Hypothalamus (tissue), 51 donors: ENCODE results near the gene KRTAP13-4.
A peak's percentile ranks its signal among the peaks of the same experiment; 100 is the strongest.

Experiments used
- DNase-seq, 51 donors: peaks; one replicate each; lab custom pipeline; 2025; lab: John Stamatoyannopoulos, UW

The KRTAP13-4 gene, protein sequence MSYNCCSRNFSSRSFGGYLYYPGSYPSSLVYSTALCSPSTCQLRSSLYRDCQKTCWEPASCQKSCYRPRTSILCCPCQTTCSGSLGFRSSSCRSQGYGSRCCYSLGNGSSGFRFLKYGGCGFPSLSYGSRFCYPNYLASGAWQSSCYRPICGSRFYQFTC

DNA sequence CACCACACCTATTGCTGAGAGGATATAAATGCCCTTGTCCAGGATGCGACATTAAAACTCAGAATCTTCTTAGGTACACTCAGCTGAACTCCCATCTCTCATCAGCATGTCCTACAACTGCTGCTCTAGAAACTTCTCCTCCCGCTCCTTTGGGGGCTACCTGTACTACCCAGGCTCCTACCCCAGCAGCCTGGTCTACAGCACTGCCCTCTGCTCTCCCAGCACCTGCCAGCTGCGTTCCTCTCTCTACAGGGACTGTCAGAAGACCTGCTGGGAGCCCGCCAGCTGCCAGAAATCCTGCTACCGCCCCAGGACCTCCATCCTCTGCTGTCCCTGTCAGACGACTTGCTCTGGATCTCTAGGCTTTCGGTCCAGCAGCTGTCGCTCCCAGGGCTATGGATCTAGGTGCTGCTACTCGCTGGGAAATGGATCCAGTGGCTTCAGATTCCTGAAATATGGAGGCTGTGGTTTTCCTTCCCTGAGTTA is at the start of gene KRTAP13-4:
KRTAP13-4 (plus strand) TSS at position 51 of the 486 bp plus-strand sequence; CDS start at position 107, 56 bp downstream.
- DNase-seq, result no peak

DNA sequence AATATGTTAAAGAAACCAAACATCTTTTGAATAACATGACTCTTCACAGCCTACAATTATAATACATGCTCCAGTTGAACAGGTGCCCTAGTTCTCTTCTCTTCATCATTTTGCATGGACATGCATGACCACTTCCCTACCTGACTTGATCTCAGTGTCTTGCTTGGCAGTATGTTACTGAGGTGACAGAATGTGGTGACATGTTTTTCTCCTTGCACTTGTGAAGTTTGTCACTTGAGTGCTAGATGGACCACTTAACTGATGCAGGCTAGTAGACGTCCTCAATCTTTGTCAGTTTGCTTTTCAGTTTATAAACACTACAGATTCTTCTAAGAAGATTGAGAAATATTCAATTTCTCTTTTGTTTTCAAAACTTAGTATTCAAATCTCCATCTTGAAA is 47.8 kb upstream of the KRTAP13-4 start:
- no peak for DNase-seq

DNA sequence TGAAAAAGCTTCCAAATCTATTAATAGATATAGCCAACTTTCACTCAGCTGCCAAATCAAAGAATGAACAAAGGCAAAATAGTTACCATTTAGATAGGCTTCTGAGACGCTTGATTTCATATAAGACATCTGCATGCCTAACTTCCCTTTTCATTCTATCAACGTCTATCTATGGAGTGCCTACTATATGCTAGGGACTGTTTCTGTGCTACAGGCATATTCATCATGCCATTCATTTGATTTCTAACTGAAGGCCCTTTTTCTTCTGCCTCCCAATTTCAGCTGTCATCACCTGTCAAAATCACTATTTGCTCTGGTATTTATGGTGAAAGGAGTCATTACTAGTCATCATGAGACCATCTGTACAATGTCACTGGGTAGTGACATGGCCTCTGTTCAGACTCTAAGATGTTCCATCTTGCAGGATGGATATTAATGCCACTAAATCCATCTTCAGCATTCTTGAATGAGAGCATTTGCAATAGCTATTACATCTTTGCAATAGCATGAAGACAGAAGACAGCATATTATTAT is 38.5 kb upstream of the KRTAP13-4 start:
- DNase-seq, result no peak

DNA sequence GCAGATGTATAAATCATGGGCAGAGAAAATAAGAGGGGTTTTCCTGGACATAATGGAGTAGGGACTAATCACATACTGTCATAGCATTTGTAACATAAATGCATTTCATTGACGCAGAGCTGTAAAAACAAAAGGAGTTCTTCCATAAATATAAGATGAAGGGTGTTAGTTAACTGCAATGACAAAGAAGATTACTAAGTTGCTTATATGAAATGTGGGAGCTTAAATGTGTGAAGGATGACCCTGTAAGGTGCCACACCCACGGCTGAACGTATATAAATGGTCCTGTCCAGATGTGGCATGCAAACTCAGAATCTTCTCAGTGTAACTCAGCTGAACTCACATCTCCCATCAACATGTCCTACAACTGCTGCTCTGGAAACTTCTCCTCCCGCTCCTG is 34.3 kb upstream of the KRTAP13-4 start, which contains the start of gene KRTAP13-1:
KRTAP13-1 (plus strand) TSS at position 301 of the 400 bp plus-strand sequence; CDS start at position 357, 56 bp downstream.
- no peak for DNase-seq

DNA sequence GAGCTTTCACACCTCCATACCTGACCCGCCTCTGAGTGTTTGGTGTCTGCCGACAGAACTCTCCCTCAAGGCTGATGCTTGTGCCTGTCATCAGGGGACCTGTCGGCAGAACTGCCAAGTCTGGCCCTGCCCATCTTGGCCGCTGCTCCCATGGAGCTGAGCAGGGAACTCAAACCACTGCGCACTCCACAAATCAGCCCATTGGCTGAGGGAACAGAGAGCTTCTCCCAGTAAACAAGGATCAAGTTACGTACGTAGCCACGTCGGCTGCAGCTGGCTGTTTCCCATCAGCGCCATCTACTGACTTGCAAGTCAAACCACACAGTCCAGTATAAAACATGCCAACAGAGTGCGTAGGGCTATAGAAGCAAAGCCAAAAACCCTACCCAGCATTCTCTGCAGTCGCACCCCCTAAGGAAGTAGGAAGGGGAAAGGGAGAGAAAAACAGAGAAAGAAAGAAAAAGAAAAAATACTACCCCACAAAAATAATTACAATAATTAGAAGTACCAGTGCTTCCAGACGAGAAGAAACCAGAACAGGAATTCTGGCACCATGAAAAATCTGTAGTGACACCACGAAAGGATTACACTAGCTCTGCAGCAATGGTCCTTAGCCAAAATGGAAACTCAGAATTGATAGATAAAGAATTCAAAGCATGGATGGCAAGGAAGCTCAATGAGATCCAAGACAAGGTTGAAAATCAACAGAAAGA is 21.1 kb upstream of the KRTAP13-4 start:
- peak in 1 of 51 donors; percentile 3 for DNase-seq

DNA sequence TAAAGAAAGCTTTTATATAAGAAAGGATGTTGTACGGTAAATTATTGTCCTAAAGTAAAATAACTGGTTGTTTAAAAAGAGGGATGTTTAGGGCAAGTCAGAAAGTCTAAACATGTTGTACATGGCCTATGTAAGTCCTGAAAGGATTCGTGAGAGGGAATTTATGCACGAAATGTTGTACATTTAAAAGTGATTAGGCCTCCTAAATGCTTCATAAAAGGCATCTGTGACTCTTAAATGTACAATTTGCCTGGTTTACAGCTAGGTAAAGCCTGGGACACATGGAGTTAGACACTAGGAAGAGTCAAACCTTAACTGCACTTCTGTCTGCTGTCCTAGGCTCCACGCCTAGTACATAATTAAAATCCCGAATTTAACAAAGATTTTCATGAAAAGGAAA is 14.0 kb upstream of the KRTAP13-4 start:
- DNase-seq, result no peak

DNA sequence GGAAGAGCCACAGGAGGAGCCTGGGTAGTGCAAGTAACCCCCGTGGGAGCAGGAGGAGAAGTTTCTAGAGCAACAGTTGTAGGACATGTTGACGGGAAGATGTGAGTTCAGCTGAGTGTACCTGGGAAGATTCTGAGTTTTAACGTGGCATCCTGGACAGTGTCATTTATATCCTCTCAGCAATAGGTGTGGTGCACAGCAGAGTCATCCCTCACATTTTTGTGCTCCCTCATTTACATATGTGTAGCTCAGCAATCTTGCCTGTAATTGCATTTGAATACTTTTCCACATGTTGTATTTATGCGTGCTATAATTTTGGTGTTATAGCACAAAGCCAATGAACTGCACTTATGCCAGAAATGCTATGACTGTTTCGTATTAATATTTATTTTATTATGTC is 4.2 kb upstream of the KRTAP13-4 start, which contains the start of gene KRTAP13-3:
KRTAP13-3 (minus strand) TSS at position 101 of the 400 bp plus-strand sequence; CDS start at position 87, 14 bp downstream.
- no peak for DNase-seq

DNA sequence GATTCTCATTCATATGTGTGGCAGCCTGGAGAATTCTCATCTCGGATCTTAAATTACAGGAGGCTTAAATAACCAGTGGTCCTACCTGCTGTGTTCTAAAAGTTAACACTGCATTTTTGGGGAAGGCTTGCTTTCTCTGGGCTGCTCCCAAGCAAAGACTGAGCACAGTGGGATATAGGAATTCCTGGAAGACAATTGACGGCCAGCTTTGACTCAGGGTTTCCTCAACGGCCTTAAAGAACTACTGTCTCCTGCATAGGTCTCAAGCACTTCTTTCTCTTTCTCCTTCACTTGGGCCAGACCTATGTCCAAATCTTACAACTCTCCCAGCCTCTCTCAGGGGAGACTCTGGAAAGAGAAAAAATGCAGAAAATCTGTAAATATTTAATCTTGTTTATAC is 3.3 kb upstream of the KRTAP13-4 start:
- DNase-seq, result no peak

DNA sequence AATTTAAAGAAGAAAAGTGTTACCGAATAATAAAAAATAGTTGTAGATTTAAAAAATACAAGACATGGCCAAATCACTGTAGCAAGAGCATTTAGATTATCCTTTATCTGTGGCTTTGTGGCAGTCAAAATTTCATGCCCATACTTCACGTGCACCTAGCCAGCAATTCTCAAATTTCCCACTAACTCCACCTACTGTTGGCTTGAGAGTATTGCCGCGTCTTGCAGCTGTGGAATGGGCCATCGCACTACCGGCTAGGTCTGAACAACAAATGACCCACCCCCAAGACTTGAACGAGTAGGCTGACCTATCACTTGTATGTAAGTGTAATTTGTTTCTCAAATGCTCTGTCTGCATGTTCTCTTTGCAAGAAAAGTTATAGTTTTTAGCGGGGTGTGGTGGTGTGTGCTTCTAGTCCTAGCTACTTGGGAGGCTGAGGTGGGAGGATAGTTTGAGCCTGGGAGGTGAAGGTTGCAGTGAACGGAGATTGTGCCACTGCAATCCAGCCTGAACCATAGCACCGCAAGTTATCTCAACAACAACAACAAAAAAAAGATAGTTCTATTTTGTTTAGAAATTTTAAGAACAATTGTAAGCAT is 4.1 kb downstream of the KRTAP13-4 start:
- DNase-seq, result peak in 2 of 51 donors; percentile 0 to 1

DNA sequence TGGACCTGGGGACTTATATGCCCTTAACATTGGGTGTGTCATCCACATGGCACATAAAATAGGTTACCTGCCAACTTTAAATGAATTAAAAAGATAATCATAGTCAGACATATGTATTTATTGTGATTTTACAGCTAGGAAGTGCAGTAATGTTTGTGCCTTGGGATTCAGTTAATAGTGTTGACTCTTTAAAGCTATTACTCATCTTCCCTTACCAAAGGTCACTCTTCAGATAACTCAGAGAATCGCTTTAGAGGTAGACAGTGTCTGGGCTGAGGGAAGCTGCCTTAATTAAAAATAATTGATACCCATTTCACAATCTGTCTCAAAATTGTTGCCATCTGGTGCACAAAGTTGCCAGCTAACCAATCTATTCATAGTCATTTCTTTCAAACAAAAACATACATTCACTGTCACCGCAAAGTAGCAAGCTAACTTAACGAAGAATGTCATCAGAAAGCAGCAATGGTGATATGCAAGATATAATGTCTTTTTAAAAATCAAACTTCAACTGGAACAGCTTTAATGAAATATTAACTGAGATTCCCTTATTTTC is 7.1 kb downstream of the KRTAP13-4 start:
- no peak for DNase-seq

DNA sequence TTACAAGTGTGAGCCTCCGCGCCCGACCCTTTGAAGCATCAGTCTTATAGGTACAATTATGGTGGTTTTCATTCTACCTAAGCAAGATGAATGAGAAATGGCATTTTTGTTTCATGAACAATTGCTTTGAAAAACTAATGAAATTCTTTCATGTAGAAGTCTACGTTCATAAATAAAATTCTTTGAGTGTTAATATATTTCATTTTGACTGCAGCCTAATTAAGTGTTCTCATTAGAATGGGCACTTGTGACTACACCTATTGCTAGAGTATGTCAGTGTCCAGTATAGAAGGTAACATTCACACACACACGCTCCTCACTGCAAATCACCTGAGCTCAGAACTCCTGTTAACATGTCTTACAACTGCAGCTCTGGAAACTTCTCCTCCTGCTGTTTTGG is 10.0 kb downstream of the KRTAP13-4 start, which contains the start of gene KRTAP15-1:
KRTAP15-1 (plus strand) TSS at position 301 of the 400 bp plus-strand sequence; CDS start at position 354, 53 bp downstream.
- no peak for DNase-seq

DNA sequence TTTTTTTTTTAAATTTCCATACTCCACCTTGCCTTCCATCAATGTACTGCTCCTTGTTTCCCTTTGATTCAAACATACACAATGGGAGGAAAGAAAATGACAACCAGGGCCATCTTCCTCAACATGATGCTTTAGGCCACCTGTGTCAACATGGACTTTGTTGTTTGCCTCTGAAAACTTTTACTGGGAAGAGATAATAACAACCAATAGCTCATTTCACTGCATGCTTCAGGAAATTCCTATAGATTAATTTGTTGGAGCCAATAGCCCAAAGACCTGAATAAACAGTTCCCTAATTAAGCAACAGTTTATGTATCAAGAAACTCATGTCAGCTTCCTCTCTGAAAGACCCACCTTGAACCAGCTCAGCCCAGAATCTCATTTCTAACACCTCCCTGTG is 13.2 kb downstream of the KRTAP13-4 start:
- DNase-seq, result no peak

DNA sequence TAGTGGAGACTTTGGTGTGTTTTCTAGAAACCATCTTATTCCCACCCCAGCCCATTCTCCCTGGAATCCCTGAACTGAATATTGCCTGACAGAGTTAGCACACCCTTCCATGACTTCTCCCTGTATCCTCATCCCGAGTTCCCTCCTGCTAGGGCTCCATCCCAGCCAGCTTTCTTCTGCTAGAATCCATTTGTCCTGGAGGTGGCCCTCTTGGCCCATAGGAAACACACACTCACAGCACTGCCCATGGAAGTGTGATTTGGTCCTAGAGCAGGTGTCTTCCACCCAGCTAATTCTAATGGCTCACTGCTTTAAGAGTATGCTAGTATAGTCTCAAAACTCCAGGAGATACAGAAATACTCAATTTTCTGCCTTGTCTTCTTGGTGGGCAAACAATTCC is 14.2 kb downstream of the KRTAP13-4 start:
- no peak for DNase-seq

DNA sequence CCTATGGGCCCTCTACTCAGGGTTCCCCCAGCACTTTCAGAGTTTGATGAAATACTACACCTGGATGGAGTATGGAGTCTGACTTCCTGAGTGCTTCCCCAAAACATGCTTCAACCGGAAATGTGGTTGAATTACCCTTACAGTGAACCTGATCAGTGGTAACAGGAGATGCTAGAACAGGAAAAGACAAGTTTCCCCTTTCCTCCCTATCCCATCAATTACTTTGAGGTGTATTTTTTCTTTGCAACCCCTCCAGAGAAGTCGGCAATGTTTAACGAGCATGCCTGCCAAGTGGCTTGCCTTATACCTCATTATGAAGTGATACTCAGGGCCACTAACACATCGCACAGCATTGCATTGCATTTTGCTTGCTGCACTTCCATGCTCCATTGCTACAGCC is 17.0 kb downstream of the KRTAP13-4 start:
- DNase-seq, result no peak

DNA sequence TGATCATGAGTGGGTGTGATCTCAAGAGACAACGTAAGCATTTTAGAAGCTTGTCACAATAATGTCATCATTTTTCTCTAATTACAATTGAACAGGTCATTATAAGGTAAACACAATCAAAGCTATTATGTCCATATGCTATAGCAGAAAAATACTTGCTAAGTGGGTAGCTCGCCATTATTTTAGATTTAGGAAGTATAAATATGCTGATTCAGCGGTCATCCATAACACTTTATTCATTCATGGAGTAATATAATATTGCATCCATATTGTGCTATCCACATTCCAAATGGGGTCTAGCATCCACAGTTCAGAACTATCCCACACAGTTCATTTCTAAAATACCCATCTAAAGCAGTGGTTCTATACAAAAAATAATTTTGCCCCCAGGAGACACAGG is 18.5 kb downstream of the KRTAP13-4 start:
- no peak for DNase-seq

DNA sequence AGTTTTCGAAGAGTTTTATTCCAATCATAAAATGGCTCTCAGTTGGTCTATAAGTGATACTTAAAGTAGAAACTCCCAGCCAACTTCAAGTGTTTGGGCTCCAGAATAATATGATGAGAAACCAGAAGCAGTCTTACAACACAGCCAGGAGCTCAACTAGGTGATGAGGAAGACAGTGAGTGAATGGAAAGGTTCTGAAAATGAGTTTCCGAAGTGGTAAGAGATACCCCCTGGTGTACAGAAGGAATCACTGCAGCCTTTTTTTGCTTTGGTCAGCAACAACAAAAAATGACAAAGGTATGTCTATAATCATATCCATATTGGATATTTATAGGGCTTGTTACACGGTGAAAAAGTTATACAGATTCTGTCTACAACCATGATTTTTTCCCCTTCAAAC is 33.7 kb downstream of the KRTAP13-4 start:
- no peak for DNase-seq

DNA sequence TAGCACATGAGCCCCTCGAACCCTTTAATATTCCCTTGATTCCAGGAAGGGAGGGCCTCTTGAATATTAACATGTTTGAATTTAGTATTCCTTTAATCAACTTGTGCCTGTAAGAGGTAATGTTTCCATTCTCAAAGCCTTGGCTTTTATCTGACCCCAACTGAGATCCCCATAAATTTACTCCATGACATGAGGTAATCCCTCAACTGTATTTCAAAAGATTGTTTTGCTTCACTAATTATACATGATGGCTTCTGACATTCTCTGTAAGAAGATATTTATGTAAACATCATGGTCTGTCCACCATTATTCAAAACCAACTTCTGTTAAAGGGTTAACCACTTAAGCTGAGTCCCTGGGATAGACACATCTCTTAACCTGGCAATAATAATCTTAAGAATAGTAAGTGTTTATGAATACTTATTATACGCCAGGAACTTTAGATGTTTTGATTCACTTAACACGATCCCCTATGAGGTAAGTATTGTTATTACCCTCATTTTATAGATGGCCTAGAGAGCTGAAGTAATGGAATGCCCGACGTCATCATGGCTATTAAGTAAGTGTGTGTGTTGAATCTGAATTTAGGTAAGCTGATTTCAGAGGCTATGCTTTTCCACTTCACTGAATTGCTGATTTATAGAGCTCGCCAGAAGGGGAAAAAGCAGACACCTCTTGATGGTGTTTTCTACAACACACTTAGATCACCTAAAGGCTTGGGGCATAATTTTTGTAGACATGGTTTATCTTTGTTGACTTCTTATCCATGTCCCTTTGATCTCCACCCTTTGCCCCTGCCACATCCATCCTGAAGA is 39.1 kb downstream of the KRTAP13-4 start:
- no peak for DNase-seq

DNA sequence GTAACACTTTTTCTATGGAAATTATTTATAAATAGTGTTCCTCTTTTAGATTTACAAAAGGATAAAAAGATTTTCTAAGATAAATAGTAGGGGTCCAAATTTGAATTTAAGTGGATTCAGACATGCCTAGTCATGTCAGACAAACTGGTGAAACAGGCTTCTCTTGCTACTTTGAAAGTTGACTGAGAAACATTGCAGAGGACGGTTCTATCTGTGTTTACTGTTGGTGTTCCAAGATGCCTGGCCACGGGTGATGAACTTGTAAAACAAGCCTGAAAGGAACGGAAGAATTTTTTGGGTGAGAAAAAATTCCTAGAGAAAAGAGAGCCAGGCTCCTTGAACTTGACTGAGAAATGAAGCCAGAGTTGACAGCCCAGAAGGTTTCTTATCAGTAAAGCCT is 48.0 kb downstream of the KRTAP13-4 start:
- DNase-seq, result no peak

DNA sequence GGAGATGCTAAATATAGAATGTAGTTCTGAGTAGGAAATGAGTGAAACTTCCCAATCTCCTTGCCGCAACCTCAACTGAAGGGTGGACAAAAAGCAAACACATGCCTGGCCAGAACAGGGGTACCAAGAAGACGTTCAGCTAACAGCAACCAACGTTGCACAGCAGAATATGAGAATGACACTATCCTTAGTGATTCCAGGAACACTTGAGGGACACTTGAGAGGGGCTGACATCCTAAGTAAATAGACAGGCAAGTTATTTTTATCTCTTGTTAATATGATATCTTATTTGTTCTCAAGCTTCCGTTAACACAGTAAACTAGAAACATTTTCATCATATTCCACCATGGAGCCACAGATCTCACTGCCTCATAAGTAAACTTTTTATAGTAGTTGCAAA is 49.2 kb downstream of the KRTAP13-4 start:
- DNase-seq, result no peak

DNA sequence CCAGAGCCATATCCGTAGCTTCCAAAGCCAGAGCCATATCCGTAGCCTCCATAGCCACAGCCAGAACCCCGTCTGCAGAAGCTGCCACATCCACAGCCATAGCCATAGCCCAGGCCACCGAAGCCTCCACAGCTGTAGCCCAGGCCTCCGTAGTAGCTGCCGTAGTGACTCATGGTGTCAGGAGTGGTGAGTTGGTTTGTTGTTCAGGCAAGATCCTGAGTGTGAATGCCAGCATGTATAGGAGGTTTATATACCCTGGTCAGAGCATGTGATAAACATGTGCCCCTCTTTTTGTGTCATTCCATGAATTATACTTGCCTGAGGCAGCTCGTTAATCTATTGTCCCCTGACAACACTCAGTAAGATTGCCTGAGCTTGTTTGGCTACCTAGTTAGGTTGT is 50.1 kb downstream of the KRTAP13-4 start, which contains the start of gene KRTAP19-1:
KRTAP19-1 (minus strand) TSS at position 223 of the 400 bp plus-strand sequence; CDS start at position 173, 50 bp downstream.
- DNase-seq, result no peak
